Liver (tissue), 9 donors: ENCODE results near the gene XYLT1. TPM values are rescaled to one million over a fixed set of nuclear protein-coding genes. Genes with fewer than 3 reads are reported as not detected.

Experiments used
- DNase-seq: peaks from one replicate; pipeline ENCODE4 v3.0.0-alpha.2; 2017; ENCODE audit warnings: low spot score
- H3K27ac ChIP-seq, 2 donors: one replicate each; pipeline ENCODE4 v1.7.0; 2013; ENCODE audit warnings: inconsistent platforms in 2 of 2, low read length in 2 of 2, control low read depth in 1 of 2, low read depth in 1 of 2, mild to moderate bottlenecking in 1 of 2
- H3K27me3 ChIP-seq, 4 donors: one replicate each; pipeline versions ENCODE4 v1.6.1 to v1.7.0; 2013; ENCODE audit warnings: low read length in 3 of 4, inconsistent platforms in 1 of 4, mild to moderate bottlenecking in 1 of 4, moderate library complexity in 1 of 4; ENCODE audit not compliant: control insufficient read depth in 4 of 4, insufficient read depth in 4 of 4
- H3K36me3 ChIP-seq, 4 donors: one replicate each; pipeline versions ENCODE4 v1.6.1 to v1.7.0; 2013; ENCODE audit warnings: low read length in 3 of 4, mild to moderate bottlenecking in 3 of 4, low read depth in 1 of 4, moderate library complexity in 1 of 4; ENCODE audit not compliant: control insufficient read depth in 4 of 4, insufficient read depth in 3 of 4
- H3K4me1 ChIP-seq, 4 donors: one replicate each; pipeline versions ENCODE4 v1.6.1 to v1.7.0; 2013; ENCODE audit warnings: low read length in 3 of 4, mild to moderate bottlenecking in 3 of 4, moderate library complexity in 1 of 4; ENCODE audit not compliant: control insufficient read depth in 4 of 4, insufficient read depth in 4 of 4
- H3K4me3 ChIP-seq, 3 donors: one replicate each; pipeline versions ENCODE4 v1.6.1 to v1.7.0; 2013; ENCODE audit warnings: low read length in 3 of 3, control low read depth in 1 of 3, low read depth in 1 of 3, mild to moderate bottlenecking in 1 of 3
- H3K9ac ChIP-seq, 2 donors: one replicate each; pipeline ENCODE4 v1.7.0; 2013; ENCODE audit warnings: low read length in 2 of 2, mild to moderate bottlenecking in 2 of 2, moderate library complexity in 2 of 2, control low read depth in 1 of 2, low read depth in 1 of 2
- H3K9me3 ChIP-seq, 4 donors: one replicate each; pipeline versions ENCODE4 v1.6.1 to v1.7.0; 2013; ENCODE audit warnings: low read length in 3 of 4; ENCODE audit not compliant: control insufficient read depth in 4 of 4
- ATF3 ChIP-seq: IDR thresholded peaks from 2 replicates; pipeline ENCODE4 v1.6.1; 2016; ENCODE audit warnings: antibody characterized with exemption
- CTCF ChIP-seq: fragments of 150-350 bp; IDR thresholded peaks from 2 replicates; pipeline ENCODE4 v1.5.1; 2017; ENCODE audit warnings: improper control_type of control experiment, low read depth, low read length; ENCODE audit not compliant: missing input control
- EGR1 ChIP-seq, 2 donors: IDR thresholded peaks; 2 replicates each; pipeline ENCODE4 v1.6.1; 2016 to 2018; ENCODE audit warnings: antibody characterized with exemption in 2 of 2, low read depth in 2 of 2
- FOXA1 ChIP-seq: IDR thresholded peaks from 2 replicates; pipeline ENCODE4 v1.6.1; 2016; ENCODE audit warnings: antibody characterized with exemption
- FOXA2 ChIP-seq: IDR thresholded peaks from 2 replicates; pipeline ENCODE4 v1.6.1; 2016; ENCODE audit warnings: antibody characterized with exemption
- HNF4A ChIP-seq, 2 donors: conservative IDR thresholded peaks; 2 replicates each; pipeline ENCODE4 v1.6.1; 2016; ENCODE audit warnings: antibody characterized with exemption in 2 of 2, mild to moderate bottlenecking in 2 of 2
- HNF4G ChIP-seq: IDR thresholded peaks from 2 replicates; pipeline ENCODE4 v1.6.1; 2016; ENCODE audit warnings: antibody characterized with exemption
- JUND ChIP-seq, 2 donors: IDR thresholded peaks; 2 replicates each; pipeline ENCODE4 v1.6.1; 2016; ENCODE audit warnings: antibody characterized with exemption in 2 of 2
- NR2F2 ChIP-seq: IDR thresholded peaks from 2 replicates; pipeline ENCODE4 v1.6.1; 2016; ENCODE audit warnings: antibody characterized with exemption
- RAD21 ChIP-seq, 2 donors: IDR thresholded peaks; 2 replicates each; pipeline ENCODE4 v1.6.1; 2016; ENCODE audit warnings: antibody characterized with exemption in 2 of 2, mild to moderate bottlenecking in 2 of 2
- RXRA ChIP-seq, 2 donors: IDR thresholded peaks; 2 replicates each; pipeline ENCODE4 v1.6.1; 2017 to 2018; ENCODE audit warnings: antibody characterized with exemption in 2 of 2, mild to moderate bottlenecking in 1 of 2
- SP1 ChIP-seq: IDR thresholded peaks from 2 replicates; pipeline ENCODE4 v1.6.1; 2018; ENCODE audit warnings: antibody characterized with exemption, mild to moderate bottlenecking
- TAF1 ChIP-seq: conservative IDR thresholded peaks from 2 replicates; pipeline ENCODE4 v1.6.1; 2016; ENCODE audit warnings: antibody characterized with exemption, mild to moderate bottlenecking
- YY1 ChIP-seq: IDR thresholded peaks from 2 replicates; pipeline ENCODE4 v1.6.1; 2016; ENCODE audit warnings: antibody characterized with exemption, mild to moderate bottlenecking
- WGBS: extraction: QIAGEN DNeasy Blood & Tissue Kit; methylation state at CpG from one replicate; pipeline ENCODE4 v1.1.7; 2013; 5-methylcytosine and 5-hydroxymethylcytosine counted together
- polyA plus RNA-seq, 2 donors: library from polyadenylated mRNA; stranded (reverse) in 1 of 2; unstranded in 1 of 2; fragments of 200-250 nt in 1 of 2; fragments of >200 nt in 1 of 2; fragmentation: Nextera tagmentation in 1 of 2; extraction: Ambion mirVana in 1 of 2; gene quantifications; one replicate each; pipeline versions ENCODE4 v1.2.1 to v1.2.3, GENCODE V29; 2013 to 2015
- total RNA-seq, 2 donors: library from RNA; depleted of rRNA; stranded (reverse); fragments of >200 nt; gene quantifications; one replicate each; pipeline ENCODE4 v1.2.3, GENCODE V29; 2014
- TF ChIP-seq, protein P1 (sequence below): IDR thresholded peaks from 2 replicates; pipeline ENCODE4 v1.6.1; 2016; ENCODE audit warnings: antibody characterized with exemption
- TF ChIP-seq, protein P2 (sequence below): IDR thresholded peaks from 2 replicates; pipeline ENCODE4 v1.6.1; 2016; ENCODE audit warnings: antibody characterized with exemption, mild to moderate bottlenecking
- TF ChIP-seq, protein P3 (sequence below): IDR thresholded peaks from 2 replicates; pipeline ENCODE4 v1.6.1; 2016; ENCODE audit warnings: antibody characterized with exemption
- donor health status: healthy.
- donor health status: healthy.
- donor health status: healthy.
- donor health status: healthy.
- donor health status: healthy.

Gene XYLT1
- total and polyA plus RNA-seq, 4 donors, result 0.25 to 2.3 (median 0.53) TPM

GRCh38 chr16:17366299-17366961, 104.3 kb downstream of the XYLT1 start:
- Histone ChIP-seq H3K9me3 (no peaks in the 10 kb centered on the region), H3K27me3 (no peaks in the 10 kb centered on the region), H3K4me1 (peaks cover 0 to 2% (median 0%) of the 10 kb centered on the region in 4 donors), H3K27ac (no peak overlapping the region), H3K36me3 (no peaks in the 10 kb centered on the region), H3K9ac (no peak overlapping the region), H3K4me3 (no peak overlapping the region)
- no peak for DNase-seq
- whole genome bisulfite sequencing, result 85% methylated on average over 8 of the region's 8 CpGs
- TF ChIP-seq, protein P1, sequence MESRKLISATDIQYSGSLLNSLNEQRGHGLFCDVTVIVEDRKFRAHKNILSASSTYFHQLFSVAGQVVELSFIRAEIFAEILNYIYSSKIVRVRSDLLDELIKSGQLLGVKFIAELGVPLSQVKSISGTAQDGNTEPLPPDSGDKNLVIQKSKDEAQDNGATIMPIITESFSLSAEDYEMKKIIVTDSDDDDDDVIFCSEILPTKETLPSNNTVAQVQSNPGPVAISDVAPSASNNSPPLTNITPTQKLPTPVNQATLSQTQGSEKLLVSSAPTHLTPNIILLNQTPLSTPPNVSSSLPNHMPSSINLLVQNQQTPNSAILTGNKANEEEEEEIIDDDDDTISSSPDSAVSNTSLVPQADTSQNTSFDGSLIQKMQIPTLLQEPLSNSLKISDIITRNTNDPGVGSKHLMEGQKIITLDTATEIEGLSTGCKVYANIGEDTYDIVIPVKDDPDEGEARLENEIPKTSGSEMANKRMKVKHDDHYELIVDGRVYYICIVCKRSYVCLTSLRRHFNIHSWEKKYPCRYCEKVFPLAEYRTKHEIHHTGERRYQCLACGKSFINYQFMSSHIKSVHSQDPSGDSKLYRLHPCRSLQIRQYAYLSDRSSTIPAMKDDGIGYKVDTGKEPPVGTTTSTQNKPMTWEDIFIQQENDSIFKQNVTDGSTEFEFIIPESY, result no peak
- TF ChIP-seq, protein P2, sequence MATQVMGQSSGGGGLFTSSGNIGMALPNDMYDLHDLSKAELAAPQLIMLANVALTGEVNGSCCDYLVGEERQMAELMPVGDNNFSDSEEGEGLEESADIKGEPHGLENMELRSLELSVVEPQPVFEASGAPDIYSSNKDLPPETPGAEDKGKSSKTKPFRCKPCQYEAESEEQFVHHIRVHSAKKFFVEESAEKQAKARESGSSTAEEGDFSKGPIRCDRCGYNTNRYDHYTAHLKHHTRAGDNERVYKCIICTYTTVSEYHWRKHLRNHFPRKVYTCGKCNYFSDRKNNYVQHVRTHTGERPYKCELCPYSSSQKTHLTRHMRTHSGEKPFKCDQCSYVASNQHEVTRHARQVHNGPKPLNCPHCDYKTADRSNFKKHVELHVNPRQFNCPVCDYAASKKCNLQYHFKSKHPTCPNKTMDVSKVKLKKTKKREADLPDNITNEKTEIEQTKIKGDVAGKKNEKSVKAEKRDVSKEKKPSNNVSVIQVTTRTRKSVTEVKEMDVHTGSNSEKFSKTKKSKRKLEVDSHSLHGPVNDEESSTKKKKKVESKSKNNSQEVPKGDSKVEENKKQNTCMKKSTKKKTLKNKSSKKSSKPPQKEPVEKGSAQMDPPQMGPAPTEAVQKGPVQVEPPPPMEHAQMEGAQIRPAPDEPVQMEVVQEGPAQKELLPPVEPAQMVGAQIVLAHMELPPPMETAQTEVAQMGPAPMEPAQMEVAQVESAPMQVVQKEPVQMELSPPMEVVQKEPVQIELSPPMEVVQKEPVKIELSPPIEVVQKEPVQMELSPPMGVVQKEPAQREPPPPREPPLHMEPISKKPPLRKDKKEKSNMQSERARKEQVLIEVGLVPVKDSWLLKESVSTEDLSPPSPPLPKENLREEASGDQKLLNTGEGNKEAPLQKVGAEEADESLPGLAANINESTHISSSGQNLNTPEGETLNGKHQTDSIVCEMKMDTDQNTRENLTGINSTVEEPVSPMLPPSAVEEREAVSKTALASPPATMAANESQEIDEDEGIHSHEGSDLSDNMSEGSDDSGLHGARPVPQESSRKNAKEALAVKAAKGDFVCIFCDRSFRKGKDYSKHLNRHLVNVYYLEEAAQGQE, result no peak
- TF ChIP-seq ATF3 (no peak), SP1 (no peak), RXRA (IDR thresholded peaks at IDR 0.05) (no peak), EGR1 (IDR thresholded peaks at IDR 0.05; ENCODE audit: low read depth in 2 of 2) (no peak), RAD21 (IDR thresholded peaks at IDR 0.05) (no peak), YY1 (no peak), TAF1 (no peak), HNF4A (conservative IDR thresholded peaks at IDR 0.05) (no peak), CTCF (no peak), JUND (IDR thresholded peaks at IDR 0.05) (no peak), NR2F2 (no peak), HNF4G (no peak), FOXA2 (no peak), FOXA1 (no peak)
- TF ChIP-seq, protein P3, sequence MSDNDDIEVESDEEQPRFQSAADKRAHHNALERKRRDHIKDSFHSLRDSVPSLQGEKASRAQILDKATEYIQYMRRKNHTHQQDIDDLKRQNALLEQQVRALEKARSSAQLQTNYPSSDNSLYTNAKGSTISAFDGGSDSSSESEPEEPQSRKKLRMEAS, result no peak
